Choroid plexus epithelial cell (primary cell): ENCODE results near the gene CNTFR.

Source experiments
- DNase-seq: peaks from one replicate; pipeline ENCODE4 v3.0.0-alpha.2; 2010; ENCODE audit warnings: low read depth
- H3K4me3 ChIP-seq: 2 replicates; pipeline ENCODE4 v1.5.1; 2011; ENCODE audit warnings: low read depth, mild to moderate bottlenecking, control low read depth, low read length, moderate library complexity
- TF ChIP-seq, protein P1 (sequence below): conservative IDR thresholded peaks from 2 replicates; pipeline ENCODE4 v1.5.1; 2011; ENCODE audit warnings: low read depth, mild to moderate bottlenecking, control low read depth, inconsistent platforms, low read length, moderate library complexity

Gene CNTFR

GRCh38 chr9:34603610-34604231 is 14.2 kb upstream of the CNTFR start:
- no peak overlapping the region for H3K4me3 ChIP-seq
- TF ChIP-seq, protein P1, sequence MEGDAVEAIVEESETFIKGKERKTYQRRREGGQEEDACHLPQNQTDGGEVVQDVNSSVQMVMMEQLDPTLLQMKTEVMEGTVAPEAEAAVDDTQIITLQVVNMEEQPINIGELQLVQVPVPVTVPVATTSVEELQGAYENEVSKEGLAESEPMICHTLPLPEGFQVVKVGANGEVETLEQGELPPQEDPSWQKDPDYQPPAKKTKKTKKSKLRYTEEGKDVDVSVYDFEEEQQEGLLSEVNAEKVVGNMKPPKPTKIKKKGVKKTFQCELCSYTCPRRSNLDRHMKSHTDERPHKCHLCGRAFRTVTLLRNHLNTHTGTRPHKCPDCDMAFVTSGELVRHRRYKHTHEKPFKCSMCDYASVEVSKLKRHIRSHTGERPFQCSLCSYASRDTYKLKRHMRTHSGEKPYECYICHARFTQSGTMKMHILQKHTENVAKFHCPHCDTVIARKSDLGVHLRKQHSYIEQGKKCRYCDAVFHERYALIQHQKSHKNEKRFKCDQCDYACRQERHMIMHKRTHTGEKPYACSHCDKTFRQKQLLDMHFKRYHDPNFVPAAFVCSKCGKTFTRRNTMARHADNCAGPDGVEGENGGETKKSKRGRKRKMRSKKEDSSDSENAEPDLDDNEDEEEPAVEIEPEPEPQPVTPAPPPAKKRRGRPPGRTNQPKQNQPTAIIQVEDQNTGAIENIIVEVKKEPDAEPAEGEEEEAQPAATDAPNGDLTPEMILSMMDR = peak; percentile 94
- peak; percentile 82 for DNase-seq

DNA sequence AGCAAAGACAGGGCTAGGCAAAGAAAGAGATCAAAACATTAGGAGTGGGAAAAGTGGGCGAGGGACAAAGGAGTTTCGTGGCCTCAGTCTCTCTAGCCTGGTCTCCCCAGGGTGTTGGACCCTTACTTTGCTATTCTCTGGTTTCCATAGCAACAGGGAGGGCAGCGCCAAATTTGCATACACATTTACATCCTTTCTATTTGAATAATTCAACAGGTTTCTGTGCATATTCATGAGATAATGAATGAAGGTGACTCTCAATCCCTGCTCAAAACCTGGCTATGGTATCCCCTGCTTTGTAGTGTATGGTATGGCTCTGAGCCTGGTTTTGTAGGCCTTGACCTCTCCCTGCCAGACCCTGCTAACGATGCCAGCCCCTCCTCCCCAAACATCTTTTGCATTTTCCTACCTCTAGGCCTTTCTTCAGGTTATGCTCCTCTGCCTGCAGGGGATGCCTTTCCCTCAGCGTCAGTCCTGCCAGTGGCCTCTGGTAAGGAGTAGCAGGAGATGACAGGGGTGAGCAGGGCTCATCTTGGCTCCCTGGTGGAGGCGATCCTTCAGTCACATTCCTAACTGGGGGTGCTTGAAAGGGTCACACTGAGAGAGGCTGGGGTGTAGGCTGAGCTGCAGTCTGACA is 12.5 kb upstream of the CNTFR start:
- no peak overlapping the region for H3K4me3 ChIP-seq
- TF ChIP-seq, protein P1 = no peak

GRCh38 chr9:34600908-34601307 is 11.4 kb upstream of the CNTFR start:
- TF ChIP-seq, protein P1 = no peak
- DNase-seq = no peak
- H3K4me3 ChIP-seq = no peak overlapping the region

More for the DNA sequence above, 12.5 kb upstream of the CNTFR start:
- DNase-seq = no peak

- TF ChIP-seq, protein P1 = no peak
- DNase-seq = no peak
- no peak overlapping the region for H3K4me3 ChIP-seq
These were observed 10.0 kb upstream of the CNTFR start for GRCh38 chr9:34599546-34599945.

GRCh38 chr9:34594177-34594576 is 4.7 kb upstream of the CNTFR start:
- H3K4me3 ChIP-seq = no peak overlapping the region
- TF ChIP-seq, protein P1 = no peak

DNA sequence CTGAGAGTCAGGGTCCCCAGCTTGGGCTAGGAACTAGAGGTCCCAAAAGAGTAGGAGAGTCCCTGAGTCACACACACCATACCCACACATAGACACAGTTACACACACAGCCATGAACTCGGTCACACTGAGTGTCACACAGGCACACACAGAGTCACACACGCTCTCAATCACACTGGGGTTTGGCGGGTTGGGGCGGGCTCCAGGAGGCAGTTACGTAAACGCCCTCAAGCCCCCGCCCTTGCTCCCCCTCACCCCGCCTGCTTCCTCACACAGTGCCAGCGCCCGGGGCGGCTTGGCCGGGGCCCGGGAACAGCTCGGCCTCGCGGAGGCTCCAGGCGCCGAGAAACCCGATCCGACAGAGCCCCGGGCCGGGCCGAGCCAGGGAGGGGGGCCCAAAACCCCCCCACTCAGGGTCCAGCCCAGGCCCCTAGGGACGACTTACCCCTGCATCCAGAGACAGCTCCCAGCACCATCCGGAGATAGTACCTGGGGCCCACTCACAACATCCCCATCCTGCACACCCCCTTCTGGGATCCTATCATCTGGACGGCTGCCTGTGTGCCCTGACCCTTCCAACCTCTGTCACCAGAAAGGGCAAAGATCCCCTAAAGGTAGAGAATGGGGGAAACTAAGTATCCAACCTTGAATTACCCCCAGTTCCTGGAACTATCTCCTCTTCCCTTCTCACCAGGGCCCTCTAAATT is 3.5 kb upstream of the CNTFR start:
- TF ChIP-seq, protein P1 = no peak
- DNase-seq = no peak
- no peak overlapping the region for H3K4me3 ChIP-seq

More at GRCh38 chr9:34594177-34594576, 4.7 kb upstream of the CNTFR start:
- DNase-seq = no peak
